Caco-2 (cell line): ENCODE measurements around the gene PSMC4. TPM values are rescaled to one million over a fixed set of nuclear protein-coding genes. Genes with fewer than 3 reads are reported as not detected.

Experiments
- BruUV-seq: library from RNA; stranded (reverse); fragments of 400-500 nt; replicated peaks from 2 replicates; lab custom pipeline; 2021; lab: Mats Ljungman, UMichigan
- CTCF ChIA-PET: fragments of 300-600 bp; sonication (Branson Sonifier 250); formaldehyde crosslinking; loops from one replicate; lab custom pipeline; 2022; ENCODE audit warnings: antibody characterized with exemption; lab: Charles Lee
- POLR2A ChIA-PET: fragments of 300-600 bp; sonication (Branson Sonifier 250); formaldehyde crosslinking; loops from one replicate; lab custom pipeline; 2022; ENCODE audit warnings: antibody characterized with exemption; lab: Charles Lee
- DNase-seq, 2 experiments: peaks; one replicate each; pipeline versions ENCODE4 v3.0.0 to v3.0.0-alpha.2; 2020 to 2022
- H3K27me3 ChIP-seq: replicated peaks from 2 replicates; pipeline ENCODE4 v1.6.0; 2011; ENCODE audit warnings: low read length; ENCODE audit not compliant: control insufficient read depth, insufficient read depth
- H3K36me3 ChIP-seq: 2 replicates; pipeline ENCODE4 v1.5.1; 2011; ENCODE audit warnings: low read length; ENCODE audit not compliant: control insufficient read depth, insufficient read depth
- H3K4me1 ChIP-seq: fragments of 250-450 bp; sonication (Bioruptor Pico); 2 replicates; pipeline ENCODE4 v1.5.1; 2020; ENCODE audit warnings: mild to moderate bottlenecking
- H3K4me3 ChIP-seq: 2 replicates; pipeline ENCODE4 v1.5.1; 2011; ENCODE audit warnings: low read depth, mild to moderate bottlenecking, control low read depth, low read length
- H3K9me3 ChIP-seq: fragments of 250-450 bp; sonication (Bioruptor Pico); 2 replicates; pipeline ENCODE4 v1.5.1; 2020; ENCODE audit warnings: mild to moderate bottlenecking, moderate library complexity
- H3K27ac Mint-ChIP-seq: one replicate; pipeline ENCODE4 v1.8.0; 2022; ENCODE audit warnings: mixed read lengths; ENCODE audit not compliant: unreplicated experiment
- H3K27me3 Mint-ChIP-seq: one replicate; pipeline ENCODE4 v1.8.0; 2022; ENCODE audit warnings: mixed read lengths; ENCODE audit not compliant: insufficient read depth, unreplicated experiment
- H3K36me3 Mint-ChIP-seq: one replicate; pipeline ENCODE4 v1.8.0; 2022; ENCODE audit warnings: mild to moderate bottlenecking, mixed read lengths; ENCODE audit not compliant: insufficient read depth, unreplicated experiment
- H3K4me1 Mint-ChIP-seq: one replicate; pipeline ENCODE4 v1.8.0; 2022; ENCODE audit warnings: low read depth, mixed read lengths; ENCODE audit not compliant: unreplicated experiment
- H3K4me3 Mint-ChIP-seq: one replicate; pipeline ENCODE4 v1.8.0; 2022; ENCODE audit warnings: mild to moderate bottlenecking, moderate library complexity, mixed read lengths; ENCODE audit not compliant: unreplicated experiment
- H3K9me3 Mint-ChIP-seq: one replicate; pipeline ENCODE4 v1.8.0; 2022; ENCODE audit warnings: mixed read lengths; ENCODE audit not compliant: unreplicated experiment
- CTCF ChIP-seq, 2 experiments: fragments of 200-600 bp in 1 of 2; IDR thresholded peaks; 1 replicate in 1 of 2; 2 replicates in 1 of 2; pipeline versions ENCODE4 v1.5.1 to v1.8.0; 2011 to 2022; ENCODE audit warnings: antibody characterized with exemption in 1 of 2, control low read depth in 1 of 2, inconsistent platforms in 1 of 2, low read depth in 1 of 2, low read length in 1 of 2, mild to moderate bottlenecking in 1 of 2, moderate library complexity in 1 of 2; ENCODE audit not compliant: insufficient read depth in 1 of 2, severe bottlenecking in 1 of 2, unreplicated experiment in 1 of 2
- intact Hi-C: fragments of 100-400 bp; cut with micrococcal nuclease; formaldehyde crosslinking; loops from one replicate; pipeline ENCODE4 v1.10.0; 2022; ENCODE audit not compliant: unreplicated experiment
- total RNA-seq: library from RNA; stranded (reverse); gene quantifications from 2 replicates; pipeline ENCODE4 v1.2.3, GENCODE V29; 2022

The PSMC4 gene
- total RNA-seq, 1 experiment from 2014 or later = 183 TPM

GRCh38 chr19:39924952-39925351 lies 46.0 kb upstream of the PSMC4 start:
- H3K9me3 ChIP-seq = no peaks in the 10 kb centered on the region
- peaks cover 3% of the 10 kb centered on the region for H3K27me3 Mint-ChIP-seq
- no peak overlapping the region for H3K4me3 Mint-ChIP-seq
- ChIA-PET CTCF (no interaction called here), POLR2A (interaction anchor here (0.6 kb wide), 1 partner anchor 125 kb away, joined by 3 read pairs; no protein-coding TSS in a partner anchor)
- BruUV-seq = no TSS peak
- H3K4me1 ChIP-seq = no peaks in the 10 kb centered on the region
- peaks cover 8% of the 10 kb centered on the region for H3K9me3 Mint-ChIP-seq
- H3K36me3 Mint-ChIP-seq = no peaks in the 10 kb centered on the region
- no peak for DNase-seq
- no peak for TF ChIP-seq CTCF (IDR thresholded peaks at IDR 0.05; ENCODE audit: insufficient read depth in 1 of 2, low read depth in 1 of 2, low read length in 1 of 2, severe bottlenecking in 1 of 2, unreplicated experiment in 1 of 2)
- no peaks in the 10 kb centered on the region for H3K36me3 ChIP-seq
- H3K27ac Mint-ChIP-seq = no peak overlapping the region
- H3K27me3 ChIP-seq = no peaks in the 10 kb centered on the region
- no peak overlapping the region for H3K4me3 ChIP-seq
- intact Hi-C loops = no loop called here
- H3K4me1 Mint-ChIP-seq = no peaks in the 10 kb centered on the region

GRCh38 chr19:39926170-39926760 lies 44.7 kb upstream of the PSMC4 start:
- POLR2A ChIA-PET = no interaction called here
- Mint-ChIP-seq H3K27me3 (peaks cover 3% of the 10 kb centered on the region), H3K27ac (no peak overlapping the region), H3K36me3 (no peaks in the 10 kb centered on the region), H3K9me3 (peaks cover 10% of the 10 kb centered on the region), H3K4me3 (no peak overlapping the region), H3K4me1 (no peaks in the 10 kb centered on the region)
- Histone ChIP-seq H3K36me3 (no peaks in the 10 kb centered on the region), H3K4me1 (no peaks in the 10 kb centered on the region), H3K9me3 (no peaks in the 10 kb centered on the region), H3K27me3 (no peaks in the 10 kb centered on the region), H3K4me3 (no peak overlapping the region)
- no peak for TF ChIP-seq CTCF (IDR thresholded peaks at IDR 0.05; ENCODE audit: insufficient read depth in 1 of 2, low read depth in 1 of 2, low read length in 1 of 2, severe bottlenecking in 1 of 2, unreplicated experiment in 1 of 2)
- intact Hi-C loops = no loop called here
- CTCF ChIA-PET = interaction anchor here (0.9 kb wide), 1 partner anchor 44 kb away, joined by 4 read pairs; the partner anchor contains the start of gene PSMC4
- BruUV-seq = no TSS peak
- no peak for DNase-seq

GRCh38 chr19:39927076-39927475 lies 43.9 kb upstream of the PSMC4 start:
- no peaks in the 10 kb centered on the region for H3K36me3 ChIP-seq
- BruUV-seq = no TSS peak
- H3K9me3 Mint-ChIP-seq = peaks cover 10% of the 10 kb centered on the region
- TF ChIP-seq CTCF (IDR thresholded peaks at IDR 0.05; ENCODE audit: insufficient read depth in 1 of 2, low read depth in 1 of 2, low read length in 1 of 2, severe bottlenecking in 1 of 2, unreplicated experiment in 1 of 2) = no peak
- H3K27me3 Mint-ChIP-seq = peaks cover 3% of the 10 kb centered on the region
- DNase-seq = no peak
- no peaks in the 10 kb centered on the region for H3K36me3 Mint-ChIP-seq
- H3K4me1 ChIP-seq = no peaks in the 10 kb centered on the region
- H3K4me3 ChIP-seq = no peak overlapping the region
- ChIA-PET POLR2A (no interaction called here), CTCF (interaction anchor here (0.9 kb wide), 1 partner anchor 44 kb away, joined by 4 read pairs; the partner anchor contains the start of gene PSMC4)
- no peaks in the 10 kb centered on the region for H3K9me3 ChIP-seq
- no peaks in the 10 kb centered on the region for H3K4me1 Mint-ChIP-seq
- no peak overlapping the region for H3K27ac Mint-ChIP-seq
- no peak overlapping the region for H3K4me3 Mint-ChIP-seq
- intact Hi-C loops = no loop called here
- no peaks in the 10 kb centered on the region for H3K27me3 ChIP-seq
